H1 (cell line): Measurements from ENCODE around the gene PLEKHA5.

ENCODE experiments used
- CHD1 ChIP-seq: IDR thresholded peaks from 2 replicates; pipeline ENCODE4 v1.6.1; 2012; ENCODE audit warnings: low read depth, low read length, improper control_type of control experiment
- CHD2 ChIP-seq: IDR thresholded peaks from 2 replicates; pipeline ENCODE4 v1.6.1; 2012; ENCODE audit warnings: low read length, improper control_type of control experiment
- SIRT6 ChIP-seq: IDR thresholded peaks from one replicate; pipeline ENCODE4 v1.7.1; 2012; ENCODE audit warnings: low read length, inconsistent platforms
- SRF ChIP-seq: IDR thresholded peaks from 2 replicates; pipeline ENCODE4 v1.6.1; 2011; ENCODE audit warnings: mild to moderate bottlenecking, low read depth, low read length, moderate library complexity
- TF ChIP-seq, protein P1 (sequence below), 3 experiments: IDR thresholded peaks; 1 replicate in 2 of 3; 2 replicates in 1 of 3; pipeline versions ENCODE4 v1.5.1 to v1.6.1; 2011; ENCODE audit warnings: low read length in 3 of 3, mild to moderate bottlenecking in 3 of 3, inconsistent platforms in 2 of 3, low read depth in 1 of 3, moderate library complexity in 1 of 3; ENCODE audit not compliant: insufficient read depth in 1 of 3; ENCODE audit errors: control extremely low read depth in 1 of 3
- TF ChIP-seq, protein P2 (sequence below): IDR thresholded peaks from 2 replicates; pipeline ENCODE4 v1.6.1; 2012; ENCODE audit warnings: inconsistent platforms

DNA sequence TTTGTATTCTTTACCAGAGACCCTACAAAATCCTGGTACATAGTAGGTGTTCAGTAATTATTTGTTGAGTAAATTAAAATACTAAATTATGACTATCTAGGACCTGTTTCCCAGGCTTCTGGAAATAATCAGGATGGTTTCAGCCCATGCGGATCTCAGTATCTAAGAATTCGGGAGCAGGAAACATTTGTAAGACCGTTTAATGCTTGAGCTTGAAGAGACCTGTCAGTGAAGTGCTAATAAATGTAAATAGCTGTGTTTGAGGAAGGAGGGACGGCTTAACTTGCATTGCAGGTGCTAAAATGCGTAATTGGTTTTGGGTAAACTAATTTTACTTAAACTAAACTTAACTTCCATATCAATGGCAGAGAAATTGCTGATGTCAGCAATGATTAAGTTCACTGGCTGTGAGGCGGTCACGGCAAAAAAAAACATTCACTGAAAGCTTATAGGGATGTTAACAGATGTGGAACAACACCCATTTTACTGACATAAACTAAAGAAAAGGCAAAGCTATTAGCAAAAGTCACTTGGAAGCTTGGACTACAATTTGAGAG, 281.2 kb downstream of the PLEKHA5 start:
- TF ChIP-seq CHD2 (no peak), SRF (no peak), CHD1 (no peak), SIRT6 (no peak)
- TF ChIP-seq, protein P1, sequence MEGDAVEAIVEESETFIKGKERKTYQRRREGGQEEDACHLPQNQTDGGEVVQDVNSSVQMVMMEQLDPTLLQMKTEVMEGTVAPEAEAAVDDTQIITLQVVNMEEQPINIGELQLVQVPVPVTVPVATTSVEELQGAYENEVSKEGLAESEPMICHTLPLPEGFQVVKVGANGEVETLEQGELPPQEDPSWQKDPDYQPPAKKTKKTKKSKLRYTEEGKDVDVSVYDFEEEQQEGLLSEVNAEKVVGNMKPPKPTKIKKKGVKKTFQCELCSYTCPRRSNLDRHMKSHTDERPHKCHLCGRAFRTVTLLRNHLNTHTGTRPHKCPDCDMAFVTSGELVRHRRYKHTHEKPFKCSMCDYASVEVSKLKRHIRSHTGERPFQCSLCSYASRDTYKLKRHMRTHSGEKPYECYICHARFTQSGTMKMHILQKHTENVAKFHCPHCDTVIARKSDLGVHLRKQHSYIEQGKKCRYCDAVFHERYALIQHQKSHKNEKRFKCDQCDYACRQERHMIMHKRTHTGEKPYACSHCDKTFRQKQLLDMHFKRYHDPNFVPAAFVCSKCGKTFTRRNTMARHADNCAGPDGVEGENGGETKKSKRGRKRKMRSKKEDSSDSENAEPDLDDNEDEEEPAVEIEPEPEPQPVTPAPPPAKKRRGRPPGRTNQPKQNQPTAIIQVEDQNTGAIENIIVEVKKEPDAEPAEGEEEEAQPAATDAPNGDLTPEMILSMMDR (IDR thresholded peaks at IDR 0.05; ENCODE audit: control extremely low read depth in 1 of 3, insufficient read depth in 1 of 3, low read depth in 1 of 3, low read length in 3 of 3) = no peak
- TF ChIP-seq, protein P2, sequence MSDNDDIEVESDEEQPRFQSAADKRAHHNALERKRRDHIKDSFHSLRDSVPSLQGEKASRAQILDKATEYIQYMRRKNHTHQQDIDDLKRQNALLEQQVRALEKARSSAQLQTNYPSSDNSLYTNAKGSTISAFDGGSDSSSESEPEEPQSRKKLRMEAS = no peak
